ENCODE results near the gene LRRC1.

The LRRC1 gene

DNA sequence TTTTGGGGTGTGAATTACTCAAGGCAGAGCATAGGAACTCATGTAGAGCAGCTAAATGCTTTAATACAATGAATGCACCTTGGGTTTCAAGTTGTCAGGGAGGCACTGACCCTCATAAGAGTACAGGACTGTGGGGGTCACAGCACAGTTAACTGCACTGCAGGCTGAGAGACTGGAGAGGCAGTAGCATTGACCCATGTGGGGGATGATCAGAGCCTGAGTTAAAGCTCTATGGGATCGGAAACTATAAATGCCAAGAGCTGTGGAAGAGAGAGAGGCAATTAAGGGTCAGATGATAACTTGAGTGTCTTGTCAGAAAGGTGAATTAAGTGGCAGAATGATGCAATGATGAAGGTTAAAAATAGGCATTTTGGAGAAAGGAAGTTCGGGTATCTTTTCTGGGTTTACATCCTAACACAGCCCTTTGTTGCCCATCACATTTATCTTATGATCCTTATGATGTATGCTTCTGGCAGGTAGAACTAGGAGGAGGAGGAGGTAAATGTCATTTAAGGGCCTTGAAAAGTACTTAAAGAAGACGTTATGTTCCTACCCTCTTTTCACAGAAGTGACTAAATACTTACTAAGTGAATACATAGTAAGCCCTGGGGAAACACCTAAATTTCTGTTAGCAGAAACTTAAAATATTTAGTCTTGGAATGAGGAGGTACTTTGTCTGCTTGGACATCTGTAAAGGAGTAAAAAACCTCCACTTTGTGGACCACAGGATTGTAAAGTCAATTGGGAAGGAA is 24.2 kb downstream of the LRRC1 start:
- no peak for DNase-seq

DNA sequence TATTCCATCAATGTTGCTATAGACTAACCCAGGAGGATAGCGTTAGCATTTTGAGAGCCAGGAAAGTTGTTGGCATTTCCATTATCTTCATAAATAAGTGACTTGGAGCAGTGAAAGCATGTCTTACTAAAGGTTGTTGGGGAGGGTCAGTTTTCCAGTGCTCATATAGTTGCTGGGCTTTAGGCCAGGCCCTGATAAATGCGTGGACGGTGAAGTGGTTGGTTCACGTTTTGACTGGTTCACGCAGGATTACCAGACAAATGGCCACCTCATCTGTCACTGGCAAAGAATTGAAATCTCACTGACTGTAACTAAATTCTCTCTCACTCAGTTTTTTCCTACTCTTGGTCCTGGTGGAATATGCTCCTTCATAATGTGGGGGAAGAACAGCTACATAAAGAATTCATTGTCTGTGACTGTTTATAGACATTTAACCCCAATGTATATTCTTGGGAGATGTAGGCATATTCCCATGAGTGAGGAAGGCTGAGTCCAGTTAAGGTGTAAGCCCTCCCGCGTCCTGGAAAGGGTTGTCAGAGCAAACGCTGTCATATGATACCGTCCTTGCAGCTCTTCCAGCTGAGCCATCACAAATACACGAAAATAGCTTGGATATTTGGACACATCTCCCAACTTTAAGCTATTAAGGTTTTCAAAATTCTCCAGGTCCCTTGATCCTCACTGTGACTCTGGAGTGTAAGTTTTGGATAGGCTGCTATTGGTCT is 27.8 kb downstream of the LRRC1 start:
- DNase-seq, result no peak

DNA sequence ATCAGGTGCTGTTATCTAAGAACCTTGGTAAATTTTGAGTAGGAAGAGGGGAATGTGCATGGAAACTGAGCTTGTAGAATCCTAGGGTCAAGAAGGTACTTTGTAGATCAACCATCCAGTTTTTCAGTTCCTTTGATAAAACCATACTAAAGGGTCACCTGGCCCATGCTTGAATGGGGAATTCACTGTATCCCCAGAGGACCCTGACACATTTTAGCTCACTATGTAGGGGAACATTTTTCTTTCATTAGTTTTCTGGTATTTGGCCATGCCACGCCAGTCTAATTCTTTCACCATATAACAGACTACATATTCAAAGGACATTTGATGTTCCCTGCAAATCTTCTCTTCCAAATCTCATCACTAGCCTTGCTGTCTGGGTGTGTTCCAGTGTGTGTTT is 29.9 kb downstream of the LRRC1 start:
- no peak for DNase-seq

DNA sequence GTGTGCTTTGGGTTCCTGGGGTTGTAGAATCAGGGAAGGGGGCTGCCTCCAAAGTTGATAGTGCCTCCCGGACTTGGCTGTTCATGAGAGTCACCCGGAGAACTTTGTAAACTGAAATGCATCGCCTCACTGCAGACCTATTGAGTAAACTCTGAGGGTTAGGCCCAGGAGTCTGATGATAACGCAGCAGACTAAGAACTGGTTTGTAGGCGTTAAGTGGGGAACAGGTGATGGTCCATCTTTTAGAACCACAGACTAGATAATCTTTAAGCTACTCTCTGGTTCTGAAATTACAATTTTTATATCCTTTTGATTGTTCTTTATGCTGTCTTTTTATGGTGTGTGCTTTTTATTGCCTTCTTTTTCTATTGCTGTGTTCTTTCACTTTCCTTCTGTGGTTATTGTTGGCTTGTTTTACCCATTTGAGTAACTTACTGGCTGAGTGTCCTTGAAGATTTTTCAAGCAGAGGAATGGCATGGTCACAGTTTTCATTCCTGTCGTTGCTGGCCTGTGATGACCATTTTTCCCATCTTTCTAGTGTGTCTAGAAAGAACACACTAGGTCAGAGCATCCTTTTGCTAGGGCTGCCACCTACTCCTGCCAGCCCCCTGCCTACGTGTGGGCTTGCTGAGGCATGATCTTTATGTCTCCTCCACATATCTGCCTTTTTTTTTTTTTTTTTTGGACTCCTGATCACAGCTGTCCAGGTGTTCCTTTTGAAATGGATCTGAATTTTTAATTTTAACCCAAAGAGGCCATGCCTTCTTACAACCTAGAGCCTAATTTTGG is 30.9 kb downstream of the LRRC1 start:
- DNase-seq, result no peak

DNA sequence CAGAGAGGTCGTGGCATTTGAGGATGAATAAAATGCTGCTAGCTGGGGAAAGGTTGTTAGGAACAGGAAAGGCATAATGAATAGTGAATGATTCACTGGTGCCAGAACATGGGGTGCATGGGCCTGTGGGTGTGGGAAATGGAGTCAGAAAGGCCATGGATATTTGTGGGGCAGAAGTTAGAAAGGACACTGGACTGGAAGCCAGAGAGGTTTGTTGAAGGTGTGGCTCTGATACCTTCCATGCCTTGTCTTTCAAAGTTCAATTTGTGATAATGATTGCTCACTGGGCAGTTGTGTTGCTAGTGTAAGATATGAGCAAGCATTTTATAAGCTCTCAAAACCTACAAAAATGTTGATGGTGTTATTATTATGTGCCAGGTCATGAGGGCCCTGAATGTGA is 32.7 kb downstream of the LRRC1 start:
- DNase-seq, result no peak

DNA sequence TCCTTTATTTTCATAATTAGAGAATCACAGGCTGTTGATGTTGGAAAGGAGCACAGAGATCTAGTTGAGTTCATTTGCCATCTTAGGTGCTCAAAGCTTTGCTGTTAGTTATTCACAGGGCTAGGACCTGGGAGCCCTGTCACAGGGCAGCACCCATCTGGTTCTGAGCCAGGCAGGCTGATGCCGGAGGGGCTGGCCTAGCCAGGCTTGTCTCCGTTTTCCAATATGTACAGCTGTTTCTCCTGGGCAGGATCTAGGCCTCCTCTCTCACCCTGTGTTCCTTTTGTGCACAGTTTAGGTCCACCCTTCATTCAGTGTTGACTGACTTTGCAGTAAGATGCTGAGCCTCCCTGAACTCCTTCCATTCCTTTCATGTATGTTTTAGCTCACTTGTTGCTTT is 33.4 kb downstream of the LRRC1 start:
- no peak for DNase-seq

DNA sequence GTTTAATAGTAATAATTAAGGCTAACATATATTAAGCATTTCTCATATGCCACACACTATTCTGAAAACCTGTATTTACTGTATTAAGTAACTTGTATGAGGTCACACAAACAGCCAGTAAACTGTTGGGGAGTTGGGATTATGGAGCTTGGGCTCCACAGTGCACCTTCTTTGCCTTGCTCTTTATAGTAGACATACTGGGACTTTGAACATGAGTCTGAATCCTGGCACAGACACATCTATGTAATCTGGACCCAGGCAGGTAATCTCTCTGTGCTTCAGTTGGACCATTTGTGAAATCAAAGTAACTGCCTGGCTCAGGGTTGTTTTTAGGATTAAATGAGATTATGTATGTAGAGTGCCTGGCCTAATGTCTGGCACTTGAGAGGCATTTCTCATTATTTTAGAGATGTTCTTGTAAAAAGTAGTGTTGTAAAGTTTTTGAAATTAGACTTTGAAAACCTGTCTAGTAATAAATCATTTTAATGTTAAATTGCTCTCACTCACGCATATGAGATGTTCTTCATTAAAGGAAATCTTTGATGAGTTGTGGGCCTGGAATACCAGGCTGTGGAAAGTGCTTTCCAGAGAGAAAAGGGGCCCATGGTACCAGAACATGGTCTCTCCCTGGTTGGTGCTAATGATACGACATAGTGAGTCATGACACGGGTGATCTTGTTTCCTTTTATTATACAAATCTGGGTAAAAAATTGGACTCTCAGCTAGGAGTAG is 34.3 kb downstream of the LRRC1 start:
- DNase-seq, result no peak

DNA sequence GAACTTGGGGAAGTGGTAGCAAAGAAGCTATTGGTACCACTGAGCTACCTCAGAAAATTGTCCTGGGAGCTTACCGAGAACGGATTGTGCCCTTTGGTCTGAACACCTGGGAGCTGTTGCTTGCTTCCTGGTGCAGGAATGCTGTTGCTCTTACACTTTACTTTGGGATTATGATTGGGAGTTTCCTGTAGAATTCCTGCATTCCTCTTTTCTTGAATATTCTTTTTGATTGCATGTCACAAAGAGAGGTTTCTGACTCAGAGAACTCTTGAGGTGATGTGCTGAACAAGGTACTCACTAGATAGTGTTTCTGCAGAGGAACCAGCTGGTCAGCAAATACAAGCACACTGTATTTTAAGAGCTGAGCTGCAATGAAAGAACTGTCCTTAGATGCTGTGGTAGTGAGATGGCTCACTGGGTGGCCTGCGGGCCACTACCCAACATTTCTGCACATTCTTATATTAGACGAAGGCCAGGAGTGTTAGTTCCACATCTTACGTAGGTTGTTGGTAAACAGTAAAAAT is 35.0 kb downstream of the LRRC1 start:
- DNase-seq, result no peak

DNA sequence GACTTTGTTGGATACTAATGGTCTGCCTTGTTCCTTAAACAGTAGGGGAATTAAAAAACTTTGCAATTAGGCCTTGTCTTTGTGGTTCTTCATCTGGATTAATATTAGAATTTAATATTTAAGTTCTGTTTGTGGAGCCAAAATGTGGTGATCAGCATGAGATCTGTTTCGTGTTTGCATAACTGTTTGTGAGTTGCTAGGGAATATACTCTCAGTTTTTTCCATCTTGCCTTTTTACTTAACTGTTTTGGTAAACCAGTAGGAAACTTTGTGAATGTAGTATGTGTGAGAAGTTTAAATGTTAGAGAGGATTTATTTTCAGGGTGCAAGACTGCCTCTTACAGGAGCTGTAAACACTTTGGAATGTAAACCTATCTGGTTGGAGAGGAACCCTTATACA is 35.6 kb downstream of the LRRC1 start:
- no peak for DNase-seq

DNA sequence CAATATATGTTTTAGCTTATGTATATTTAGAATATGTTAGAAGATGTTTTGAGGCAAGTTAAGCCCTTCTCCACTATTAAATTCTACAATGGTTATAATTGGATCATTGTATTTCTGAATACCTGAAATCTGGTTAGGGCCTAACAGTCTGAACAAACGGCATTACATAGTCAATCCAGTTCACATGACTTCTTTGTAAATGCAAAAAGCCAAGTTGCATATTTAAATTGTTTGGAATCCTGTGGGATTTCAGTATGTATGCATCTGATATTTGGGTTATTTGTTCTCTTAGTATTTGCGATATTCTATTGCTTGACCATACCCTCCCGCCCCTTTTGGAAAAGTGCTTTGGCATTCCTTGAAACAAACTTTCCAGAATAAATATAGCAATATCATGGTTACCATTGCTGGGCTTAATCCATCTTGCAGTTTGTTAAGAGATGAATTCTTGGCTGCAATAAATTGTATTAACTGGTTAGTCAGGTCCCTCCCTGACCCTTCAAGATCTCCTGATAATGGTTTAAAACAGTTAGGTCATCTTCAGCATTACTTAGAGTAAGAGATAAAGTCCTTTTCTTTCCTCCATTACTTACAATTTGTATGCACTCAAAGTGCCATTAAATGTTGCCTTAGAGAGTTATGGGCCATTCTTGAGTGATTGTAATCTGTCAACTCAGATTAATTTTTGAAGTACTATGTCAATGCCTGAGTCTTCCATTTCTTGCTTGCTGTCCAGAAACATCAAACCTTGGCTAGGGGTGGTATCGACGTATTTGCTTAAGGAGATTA is 36.5 kb downstream of the LRRC1 start:
- no peak for DNase-seq

DNA sequence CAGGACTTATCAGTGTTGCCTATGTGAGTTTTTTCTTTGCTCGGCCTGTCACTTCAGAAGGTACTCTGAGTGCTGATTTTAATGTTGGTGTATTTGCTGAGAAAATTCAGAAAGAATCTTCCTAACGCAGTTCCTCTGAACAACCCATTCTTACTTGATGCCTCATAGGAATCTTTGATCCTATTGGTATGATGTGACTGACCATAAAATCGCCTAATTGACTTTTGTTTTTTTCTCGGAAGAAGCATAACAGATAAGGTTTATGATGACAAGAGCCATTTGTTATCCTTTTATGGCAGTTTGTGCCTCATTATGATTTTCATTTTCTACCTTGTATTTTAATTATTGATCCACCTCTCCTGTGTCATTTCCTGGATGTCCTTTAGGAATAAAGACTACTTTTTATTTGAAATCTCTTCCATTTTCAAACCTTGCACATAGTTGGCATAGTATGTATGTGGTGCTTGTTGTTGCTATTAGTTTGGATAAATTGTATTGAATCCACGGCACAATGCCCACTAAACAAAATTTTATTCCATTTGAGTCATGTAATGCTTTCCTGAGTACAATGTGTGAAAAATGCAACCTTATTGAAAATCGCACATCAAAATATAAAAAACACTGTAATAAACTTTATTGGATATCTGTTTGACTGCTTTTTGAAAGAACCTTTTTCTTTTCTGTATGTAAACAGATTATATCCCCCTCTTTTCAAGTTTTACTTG is 37.3 kb downstream of the LRRC1 start:
- DNase-seq, result no peak

DNA sequence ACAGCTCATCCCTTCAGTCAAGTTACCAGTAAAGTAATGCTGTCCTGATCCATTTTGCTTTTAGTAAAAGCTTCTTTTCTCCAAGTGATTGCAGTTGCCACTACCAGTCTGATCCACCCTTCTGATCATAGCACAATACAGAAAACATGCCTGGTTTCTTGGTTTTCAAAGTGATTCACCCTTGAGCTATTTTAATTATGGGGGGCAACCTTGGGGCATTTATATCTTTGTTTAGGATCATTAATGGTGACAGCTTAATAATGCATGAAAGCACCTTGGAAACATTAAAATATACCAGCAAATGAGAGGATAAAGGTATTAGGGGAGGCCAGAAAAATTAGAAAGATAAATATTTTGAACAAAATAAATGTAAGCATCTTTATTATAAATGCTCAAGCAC is 38.4 kb downstream of the LRRC1 start:
- no peak for DNase-seq

DNA sequence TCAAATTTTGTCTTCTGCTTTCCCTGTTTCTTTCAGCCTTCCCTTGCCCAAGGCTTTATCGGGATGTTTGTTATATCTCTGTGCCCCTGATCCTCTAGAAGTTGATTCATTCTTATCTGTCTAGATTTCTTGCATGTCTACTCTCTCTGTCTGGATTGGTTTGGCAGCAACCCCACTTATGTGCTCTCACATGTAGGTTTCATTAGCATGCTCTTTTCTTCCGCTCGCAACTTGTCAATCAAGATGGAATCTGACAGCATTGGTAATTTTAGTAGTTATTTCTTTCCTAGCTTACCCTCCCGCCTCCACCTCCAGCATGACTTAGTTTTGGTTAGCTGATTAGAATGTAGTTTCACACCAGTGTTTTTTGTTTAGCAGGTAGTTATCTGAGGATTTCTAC is 39.3 kb downstream of the LRRC1 start:
- DNase-seq, result peak; percentile 19

DNA sequence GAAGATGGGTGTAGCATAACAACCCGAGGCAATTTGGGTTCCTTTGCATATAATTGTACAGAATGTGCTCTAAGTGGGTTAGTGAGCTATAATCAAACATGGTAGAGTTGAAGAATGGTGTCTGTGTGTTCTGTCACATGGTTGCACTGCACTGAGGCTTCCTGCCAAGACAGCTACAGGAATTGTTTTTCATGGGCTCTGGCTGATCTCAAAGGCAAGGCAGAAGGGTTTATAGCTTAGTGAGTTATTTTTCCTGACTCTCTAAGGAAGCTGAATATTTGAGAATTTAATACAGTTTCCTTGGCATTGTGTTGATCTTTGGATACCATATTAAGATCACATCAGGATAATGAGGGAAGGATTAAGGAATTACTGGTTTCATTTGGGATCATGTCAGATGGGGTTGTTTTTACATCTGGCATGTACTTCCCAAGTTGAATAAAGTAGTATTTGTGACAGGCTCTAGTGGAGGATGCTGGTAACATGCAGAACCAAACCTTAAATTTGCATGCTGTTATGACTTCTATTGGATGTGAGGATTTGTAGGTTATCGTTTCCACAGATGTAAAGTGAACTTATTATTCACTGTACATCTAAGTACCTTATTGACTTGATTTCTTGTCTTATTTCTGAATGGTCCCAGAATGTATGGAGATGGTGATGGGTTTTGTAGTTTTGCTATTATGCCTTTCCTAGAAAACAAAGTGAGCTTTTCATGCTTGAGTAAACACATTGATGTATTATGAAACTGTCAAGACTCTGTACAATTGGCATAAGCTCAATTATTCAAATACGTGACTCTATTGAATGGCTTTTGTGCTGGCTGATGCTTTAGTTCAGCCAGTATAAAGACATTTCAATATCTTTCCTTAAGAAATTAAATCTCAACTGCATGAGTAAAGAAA is 43.3 kb downstream of the LRRC1 start:
- no peak for DNase-seq

DNA sequence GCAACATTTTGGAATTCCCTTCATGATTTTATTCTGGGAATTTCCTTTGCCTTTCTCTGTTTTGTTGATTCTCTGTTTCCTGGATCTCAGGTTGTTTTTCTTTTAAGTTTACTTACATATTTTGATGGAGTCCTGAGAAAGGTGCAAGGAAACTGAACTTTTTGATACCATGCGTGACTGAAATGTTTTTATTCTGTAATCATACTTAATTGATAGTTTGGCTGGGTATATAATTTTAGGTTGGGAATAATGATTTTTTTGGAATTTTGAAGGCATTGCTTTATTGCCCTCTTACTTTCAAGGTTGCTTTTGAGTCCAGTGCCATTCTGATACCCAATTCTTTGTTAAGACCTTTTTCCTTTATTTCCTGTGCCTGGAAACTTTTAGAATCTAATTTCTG is 45.2 kb downstream of the LRRC1 start:
- DNase-seq, result no peak

DNA sequence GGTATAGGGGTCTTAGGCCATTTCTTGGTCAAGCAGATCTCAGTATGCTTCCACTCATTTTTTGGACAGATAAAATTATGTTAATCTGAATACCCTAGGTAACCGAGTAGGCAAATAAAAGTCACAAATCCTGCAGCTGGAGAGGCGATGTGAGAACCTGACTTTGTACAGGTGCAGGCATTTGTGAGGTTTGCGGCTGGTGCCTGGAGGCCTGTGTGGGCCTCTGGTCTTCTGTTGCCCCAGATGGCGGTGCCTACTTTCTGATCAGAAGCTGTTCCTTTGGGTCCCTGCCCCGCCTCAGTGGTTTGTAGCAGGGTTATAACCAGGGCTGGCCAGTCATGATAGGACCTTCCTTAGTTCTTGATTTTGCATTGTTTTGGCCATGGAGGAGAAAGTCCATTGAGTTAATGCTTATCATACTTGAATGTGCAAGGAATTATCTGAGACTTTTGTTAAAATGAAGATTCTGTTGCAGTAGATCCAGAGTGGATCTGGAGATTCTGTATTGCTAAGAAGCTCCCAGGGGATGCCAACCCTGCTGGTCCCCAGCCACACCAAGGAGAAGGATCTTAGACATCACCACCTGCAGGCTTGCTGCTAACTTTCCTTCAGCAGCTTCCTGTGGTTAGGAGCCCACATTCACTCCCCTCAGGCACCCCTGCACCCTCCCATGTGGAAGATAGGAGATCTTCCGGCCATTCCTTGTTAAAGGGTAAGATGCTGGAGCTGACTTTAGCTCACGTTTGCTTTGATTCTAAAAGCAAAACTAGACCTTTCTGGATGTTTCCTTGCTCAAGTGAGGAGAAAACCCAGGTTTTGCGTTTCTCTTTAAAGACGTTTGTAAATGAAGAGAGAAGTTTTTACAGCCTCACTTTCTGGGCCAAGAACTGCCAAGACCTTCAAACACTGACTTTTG is 50.7 kb downstream of the LRRC1 start:
- no peak for DNase-seq

DNA sequence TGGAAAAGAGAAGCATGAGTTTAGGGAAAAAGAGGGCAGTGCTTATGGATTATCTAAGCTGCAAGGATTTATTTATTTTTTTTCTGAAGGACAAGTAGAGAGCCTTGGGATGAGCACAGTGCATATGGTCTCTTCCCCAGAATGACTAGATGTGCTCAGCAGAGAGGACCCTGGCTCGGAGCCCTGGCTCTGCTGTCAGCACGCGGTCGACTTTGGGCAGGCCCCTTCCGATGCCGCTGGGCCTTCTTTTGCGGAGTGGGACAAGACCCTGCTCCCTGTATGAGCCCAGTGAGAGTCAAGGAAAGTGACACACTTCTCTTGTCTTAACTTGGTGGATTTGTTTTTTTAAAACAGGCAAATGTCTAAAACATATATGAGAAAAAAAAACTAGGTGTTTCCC is 51.4 kb downstream of the LRRC1 start:
- no peak for DNase-seq

DNA sequence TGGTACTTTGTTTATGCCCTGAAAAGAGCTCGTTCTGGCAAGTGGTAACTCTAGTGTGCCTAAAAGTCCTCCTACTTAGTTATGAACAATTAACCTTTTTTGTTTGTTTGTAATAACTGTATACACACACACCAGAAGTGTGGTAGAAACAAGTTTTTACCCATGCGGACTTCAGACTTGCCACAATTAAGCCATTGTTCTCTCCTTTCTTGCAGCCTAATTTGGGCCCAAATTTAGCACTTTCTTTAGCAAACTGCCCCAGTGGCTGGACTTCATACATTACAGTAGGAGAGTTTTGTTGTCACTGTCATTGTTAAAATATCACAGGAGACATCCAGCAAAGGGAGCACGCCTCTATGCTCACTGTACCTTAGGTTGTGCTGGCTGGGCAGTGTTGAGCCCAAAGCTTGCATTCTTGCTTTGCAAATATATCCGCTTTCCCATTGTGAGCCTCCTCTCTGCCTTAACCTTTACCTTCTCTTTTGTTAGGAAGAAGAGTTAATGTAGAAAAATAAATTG is 53.0 kb downstream of the LRRC1 start:
- no peak for DNase-seq

DNA sequence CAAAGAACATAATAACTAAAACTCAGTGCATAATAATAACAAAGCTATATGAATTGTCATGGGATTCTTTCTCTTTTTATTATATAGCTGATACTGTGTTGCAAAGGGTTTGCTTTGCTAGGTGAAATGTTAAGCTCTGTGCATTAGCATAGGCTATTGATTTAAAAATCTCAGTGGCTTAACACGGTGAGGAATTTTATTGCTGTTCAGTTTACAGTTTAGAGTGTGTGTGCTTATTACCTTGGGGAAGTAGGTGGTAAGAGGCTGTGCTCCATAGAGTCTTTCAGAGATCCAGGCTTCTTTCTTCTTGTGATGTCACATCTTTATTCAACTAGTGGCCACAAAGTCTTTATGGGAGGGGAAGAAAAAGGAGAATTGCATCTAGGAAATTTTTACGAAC is 55.7 kb downstream of the LRRC1 start:
- no peak for DNase-seq

Measured in OCI-M1 (cell line).